ENCODE data around the gene EEF2K. TPM values are rescaled to one million over a fixed set of nuclear protein-coding genes. Genes with fewer than 3 reads are reported as not detected.
A peak's percentile ranks its signal among the peaks of the same experiment; 100 is the strongest.
"Not testable (repeated sequence)": the region's sequence is repeated elsewhere in the genome, so short reads cannot be mapped to it uniquely, and the experiment has no call there.

EEF2K gene
- total and polyA plus RNA-seq, 7 donors = 3.6 to 54.8 (median 37.2) TPM

GRCh38 chr16:22213801-22214200 lies 7.7 kb downstream of the EEF2K start:
- no peaks in the 10 kb centered on the region for H3K27me3 ChIP-seq
- no peak overlapping the region for H3K4me3 ChIP-seq
- intact Hi-C loops (cut with DNase I) = loop anchor here (10.0 kb wide), 1 partner anchor 699 kb away; no protein-coding TSS in a partner anchor
- no peaks in the 10 kb centered on the region for H3K9me3 ChIP-seq
- DNase-seq = no peak
- no peaks in the 10 kb centered on the region for H3K36me3 ChIP-seq
- 97 to 98% methylated on average over 3 of the region's 3 CpGs for WGBS, 2 donors
- peak overlapping the region in 3 of 4 donors; percentile 94 to 98 (median 98) for H3K27ac ChIP-seq
- TF ChIP-seq EP300 (IDR thresholded peaks at IDR 0.05) = no peak
- no peak for TF ChIP-seq POLR2A (IDR thresholded peaks at IDR 0.05)
- TF ChIP-seq POLR2AphosphoS5 (IDR thresholded peaks at IDR 0.05) = no peak
- no peak for TF ChIP-seq CTCF (IDR thresholded peaks at IDR 0.05)
- H3K4me1 ChIP-seq = peaks cover 0 to 91% (median 80%) of the 10 kb centered on the region in 4 donors

- Histone ChIP-seq H3K36me3 (no peaks in the 10 kb centered on the region), H3K27ac (peak overlapping the region in 3 of 4 donors; percentile 94 to 98 (median 98)), H3K4me3 (no peak overlapping the region), H3K27me3 (no peaks in the 10 kb centered on the region), H3K4me1 (peaks cover 0 to 91% (median 80%) of the 10 kb centered on the region in 4 donors), H3K9me3 (no peaks in the 10 kb centered on the region)
- 91 to 93% methylated on average over 2 of the region's 2 CpGs for WGBS, 2 donors
- intact Hi-C loops (cut with DNase I) = loop anchor here (10.0 kb wide), 1 partner anchor 700 kb away; no protein-coding TSS in a partner anchor
- DNase-seq = no peak
- TF ChIP-seq EP300 (IDR thresholded peaks at IDR 0.05) (no peak), POLR2AphosphoS5 (IDR thresholded peaks at IDR 0.05) (no peak), POLR2A (IDR thresholded peaks at IDR 0.05) (no peak), CTCF (IDR thresholded peaks at IDR 0.05) (no peak)
These were observed 8.3 kb downstream of the EEF2K start for GRCh38 chr16:22214402-22214801.

GRCh38 chr16:22214889-22215288 lies 8.8 kb downstream of the EEF2K start:
- no peaks in the 10 kb centered on the region for H3K36me3 ChIP-seq
- peaks cover 0 to 90% (median 79%) of the 10 kb centered on the region in 4 donors for H3K4me1 ChIP-seq
- DNase-seq = no peak
- H3K9me3 ChIP-seq = no peaks in the 10 kb centered on the region
- no peak overlapping the region for H3K4me3 ChIP-seq
- no peaks in the 10 kb centered on the region for H3K27me3 ChIP-seq
- WGBS, 2 donors = 87 to 89% methylated on average over 3 of the region's 3 CpGs
- TF ChIP-seq POLR2A (IDR thresholded peaks at IDR 0.05) = no peak
- TF ChIP-seq POLR2AphosphoS5 (IDR thresholded peaks at IDR 0.05) = no peak
- no peak for TF ChIP-seq EP300 (IDR thresholded peaks at IDR 0.05)
- TF ChIP-seq CTCF (IDR thresholded peaks at IDR 0.05) = no peak
- H3K27ac ChIP-seq = peak overlapping the region in 3 of 4 donors; percentile 21 to 98 (median 98)
- intact Hi-C loops (cut with DNase I) = loop anchor here (10.0 kb wide), 1 partner anchor 700 kb away; no protein-coding TSS in a partner anchor

- 74 to 82% methylated on average over 9 of the region's 9 CpGs for WGBS, 2 donors
- H3K9me3 ChIP-seq = no peaks in the 10 kb centered on the region
- DNase-seq = no peak
- no peak overlapping the region for H3K4me3 ChIP-seq
- intact Hi-C loops (cut with DNase I) = loop anchor here (10.0 kb wide), 1 partner anchor 702 kb away; no protein-coding TSS in a partner anchor
- TF ChIP-seq CTCF (IDR thresholded peaks at IDR 0.05) (no peak), EP300 (IDR thresholded peaks at IDR 0.05) (no peak), POLR2AphosphoS5 (IDR thresholded peaks at IDR 0.05) (peak in 1 of 4 donors; percentile 28)
- H3K27me3 ChIP-seq = no peaks in the 10 kb centered on the region
- H3K27ac ChIP-seq = peak overlapping the region in 3 of 4 donors; percentile 44 to 98 (median 98)
- peaks cover 0 to 87% (median 77%) of the 10 kb centered on the region in 4 donors for H3K4me1 ChIP-seq
- no peaks in the 10 kb centered on the region for H3K36me3 ChIP-seq
These were observed 10.2 kb downstream of the EEF2K start for GRCh38 chr16:22216191-22216831.

- WGBS, 2 donors = 88 to 93% methylated on average over 7 of the region's 7 CpGs
- H3K4me3 ChIP-seq = not testable (repeated sequence)
- intact Hi-C loops (cut with DNase I) = loop anchor here (10.0 kb wide), 1 partner anchor 702 kb away; no protein-coding TSS in a partner anchor
These were observed 10.8 kb downstream of the EEF2K start for GRCh38 chr16:22216832-22217225.

More at GRCh38 chr16:22216832-22217225, 10.8 kb downstream of the EEF2K start:
- Histone ChIP-seq H3K27ac (peak overlapping the region in 3 of 4 donors; percentile 44 to 98 (median 98)), H3K4me1 (peaks cover 0 to 84% (median 72%) of the 10 kb centered on the region in 4 donors)
- H3K27me3 ChIP-seq, H3K36me3 ChIP-seq, H3K9me3 ChIP-seq, DNase-seq: not testable (repeated sequence)

Data from sigmoid colon (tissue), 7 donors.